HCT116 (cell line): ENCODE results near the gene CNTNAP2. TPM values are rescaled to one million over a fixed set of nuclear protein-coding genes. Genes with fewer than 3 reads are reported as not detected.

Experiments
- ATAC-seq: fragments of 200-7000 bp; cut with Tn5 transposase; 2 replicates; pipeline ENCODE4 v1.9.1; 2020; ENCODE audit warnings: mild to moderate bottlenecking, moderate library complexity
- BruUV-seq: library from RNA; stranded (reverse); fragments of 400-500 nt; replicated peaks from 2 replicates; lab custom pipeline; 2021; lab: Mats Ljungman, UMichigan
- CTCF ChIA-PET: fragments of 300-600 bp; sonication (Branson Sonifier 250); formaldehyde crosslinking; loops from one replicate; lab custom pipeline; 2021; ENCODE audit warnings: antibody characterized with exemption; lab: Charles Lee
- POLR2A ChIA-PET: fragments of 300-600, 350-600 bp; sonication (Branson Sonifier 250); formaldehyde crosslinking; loops from one replicate; lab custom pipeline; 2021; ENCODE audit warnings: antibody characterized with exemption; lab: Charles Lee
- RAD21 ChIA-PET, 2 experiments: fragments of 300-600 bp; sonication (Branson Sonifier 250); formaldehyde crosslinking; loops; one replicate each; lab custom pipeline; 2023; ENCODE audit warnings: low total read pairs in 2 of 2; ENCODE audit not compliant: uncharacterized antibody in 2 of 2, unreplicated experiment in 2 of 2, low non-redundant PET in 1 of 2; lab: Charles Lee
- DNase-seq: peaks from one replicate; pipeline ENCODE4 v3.0.0-alpha.2; 2010; ENCODE audit warnings: low read depth, low spot score
- H2AFZ ChIP-seq: fragments of 200-600 bp; shearing (Covaris generic), sonication (generic); 2 replicates; pipeline ENCODE4 v1.6.1; 2017; ENCODE audit warnings: low read depth, mixed run types, mixed read lengths, antibody characterized with exemption, low read length; ENCODE audit not compliant: poor library complexity, severe bottlenecking
- H3K27ac ChIP-seq: 2 replicates; pipeline ENCODE4 v1.5.1; 2012; ENCODE audit warnings: low read depth, low read length
- H3K27me3 ChIP-seq: fragments of 200-600 bp; sonication (generic); 2 replicates; pipeline ENCODE4 v1.6.1; 2016; ENCODE audit warnings: mixed run types, low read length, mixed read lengths; ENCODE audit not compliant: insufficient read depth
- H3K36me3 ChIP-seq, 2 experiments: fragments of 200-500 bp in 1 of 2; fragments of 200-600 bp in 1 of 2; sonication (Bioruptor generic) in 1 of 2; sonication (generic) in 1 of 2; 2 replicates each; pipeline versions ENCODE4 v1.5.1 to v1.6.1; 2014 to 2016; ENCODE audit warnings: low read length in 2 of 2, inconsistent platforms in 1 of 2, mixed read lengths in 1 of 2, mixed run types in 1 of 2; ENCODE audit not compliant: insufficient read depth in 2 of 2, control insufficient read depth in 1 of 2
- H3K4me1 ChIP-seq, 2 experiments: fragments of 200-600 bp in 1 of 2; sonication (generic) in 1 of 2; 2 replicates each; pipeline versions ENCODE4 v1.5.1 to v1.6.1; 2012 to 2017; ENCODE audit warnings: low read length in 2 of 2, inconsistent platforms in 1 of 2, mild to moderate bottlenecking in 1 of 2, mixed read lengths in 1 of 2, mixed run types in 1 of 2, moderate library complexity in 1 of 2; ENCODE audit not compliant: insufficient read depth in 2 of 2, control insufficient read depth in 1 of 2
- H3K4me2 ChIP-seq: fragments of 200-600 bp; sonication (generic); 2 replicates; pipeline ENCODE4 v1.6.1; 2017; ENCODE audit warnings: mixed run types, low read length, mixed read lengths
- H3K4me3 ChIP-seq, 2 experiments: fragments of 200-600 bp in 1 of 2; sonication (generic) in 1 of 2; replicated peaks in 1 of 2; 2 replicates each; pipeline ENCODE4 v1.5.1; 2011 to 2016; ENCODE audit warnings: low read length in 2 of 2, control low read depth in 1 of 2, low read depth in 1 of 2, mild to moderate bottlenecking in 1 of 2, mixed read lengths in 1 of 2, mixed run types in 1 of 2
- H3K79me2 ChIP-seq: fragments of 200-600 bp; sonication (generic); 2 replicates; pipeline ENCODE4 v1.6.1; 2017; ENCODE audit warnings: mild to moderate bottlenecking, mixed run types, low read length, moderate library complexity, mixed read lengths; ENCODE audit not compliant: insufficient read depth
- H3K9ac ChIP-seq: fragments of 200-600 bp; sonication (generic); 2 replicates; pipeline ENCODE4 v1.6.1; 2016; ENCODE audit warnings: low read length, mixed read lengths
- H3K9me2 ChIP-seq: fragments of 200-600 bp; sonication (generic), shearing (Covaris generic); 2 replicates; pipeline ENCODE4 v1.6.1; 2017; ENCODE audit warnings: mixed run types, mild to moderate bottlenecking, moderate library complexity; ENCODE audit not compliant: insufficient read depth
- H3K9me3 ChIP-seq, 2 experiments: fragments of 200-500 bp in 1 of 2; fragments of 200-600 bp in 1 of 2; sonication (Bioruptor generic) in 1 of 2; sonication (generic) in 1 of 2; 2 replicates each; pipeline ENCODE4 v1.6.1; 2014 to 2017; ENCODE audit warnings: low read length in 2 of 2, mixed read lengths in 2 of 2, inconsistent platforms in 1 of 2, low read depth in 1 of 2, mild to moderate bottlenecking in 1 of 2, mixed run types in 1 of 2, moderate library complexity in 1 of 2; ENCODE audit not compliant: control insufficient read depth in 1 of 2, insufficient read depth in 1 of 2
- H4K20me1 ChIP-seq: fragments of 200-600 bp; sonication (generic), shearing (Covaris generic); 2 replicates; pipeline ENCODE4 v1.6.1; 2017; ENCODE audit warnings: mixed run types, mild to moderate bottlenecking, moderate library complexity; ENCODE audit not compliant: insufficient read depth
- CBX3 ChIP-seq: IDR thresholded peaks from 2 replicates; pipeline ENCODE4 v1.6.1; 2012; ENCODE audit warnings: low read depth
- CEBPB ChIP-seq: IDR thresholded peaks from 2 replicates; pipeline ENCODE4 v1.6.1; 2012; ENCODE audit warnings: low read depth
- CTCF ChIP-seq, 3 experiments: fragments of 200-600 bp in 1 of 3; sonication (generic) in 1 of 3; IDR thresholded peaks in 2 of 3; conservative IDR thresholded peaks in 1 of 3; 2 replicates each; pipeline ENCODE4 v1.5.1; 2012 to 2017; ENCODE audit warnings: low read depth in 2 of 3, low read length in 2 of 3, antibody characterized with exemption in 1 of 3, borderline replicate concordance in 1 of 3, control low read depth in 1 of 3, mild to moderate bottlenecking in 1 of 3, mixed read lengths in 1 of 3, mixed run types in 1 of 3, moderate library complexity in 1 of 3; ENCODE audit not compliant: insufficient read depth in 1 of 3
- ELF1 ChIP-seq: IDR thresholded peaks from 2 replicates; pipeline ENCODE4 v1.6.1; 2012; ENCODE audit warnings: low read depth, borderline replicate concordance
- EZH2 ChIP-seq: fragments of 200-600 bp; sonication (generic); IDR thresholded peaks from 2 replicates; pipeline ENCODE4 v1.6.1; 2017; ENCODE audit warnings: antibody characterized with exemption, mixed run types
- JUND ChIP-seq: IDR thresholded peaks from 2 replicates; pipeline ENCODE4 v1.6.1; 2012
- POLR2A ChIP-seq: IDR thresholded peaks from 2 replicates; pipeline ENCODE4 v1.7.0; 2011; ENCODE audit warnings: borderline replicate concordance; ENCODE audit not compliant: insufficient read depth, insufficient read length; ENCODE audit errors: extremely low read depth
- RAD21 ChIP-seq: IDR thresholded peaks from 2 replicates; pipeline ENCODE4 v1.6.1; 2012; ENCODE audit warnings: low read depth, mild to moderate bottlenecking
- REST ChIP-seq: IDR thresholded peaks from 2 replicates; pipeline ENCODE4 v1.6.1; 2012; ENCODE audit warnings: low read depth
- SP1 ChIP-seq: IDR thresholded peaks from 2 replicates; pipeline ENCODE4 v1.6.1; 2012; ENCODE audit warnings: low read depth
- SRF ChIP-seq: IDR thresholded peaks from 2 replicates; pipeline ENCODE4 v1.6.1; 2012; ENCODE audit warnings: low read depth
- YY1 ChIP-seq: IDR thresholded peaks from 2 replicates; pipeline ENCODE4 v1.6.1; 2011; ENCODE audit warnings: low read length, low read depth, moderate library complexity, mild to moderate bottlenecking; ENCODE audit not compliant: insufficient replicate concordance; ENCODE audit errors: extremely low read depth
- ZFX ChIP-seq: fragments of 450-650 bp; IDR thresholded peaks from 2 replicates; pipeline ENCODE4 v1.6.1; 2017
- ZNF274 ChIP-seq: fragments of 200-500 bp; sonication (Bioruptor generic); IDR thresholded peaks from 2 replicates; pipeline ENCODE4 v1.6.1; 2014; ENCODE audit warnings: mild to moderate bottlenecking, low read depth, low read length, inconsistent platforms
- intact Hi-C: fragments of 100-400 bp; cut with micrococcal nuclease; formaldehyde crosslinking; loops from 2 replicates; pipeline ENCODE4 v1.10.0; 2022
- total RNA-seq: library from RNA; stranded (reverse); gene quantifications from one replicate; pipeline ENCODE4 v1.2.1, GENCODE V29; 2021; ENCODE audit not compliant: unreplicated experiment
- TF ChIP-seq, protein P1 (sequence below): IDR thresholded peaks from 2 replicates; pipeline ENCODE4 v1.6.1; 2011; ENCODE audit warnings: mild to moderate bottlenecking, low read length, moderate library complexity; ENCODE audit not compliant: insufficient replicate concordance; ENCODE audit errors: extremely low read depth
- TF ChIP-seq, protein P2 (sequence below): IDR thresholded peaks from 2 replicates; pipeline ENCODE4 v1.6.1; 2012
- TF ChIP-seq, protein P3 (sequence below): IDR thresholded peaks from 2 replicates; pipeline ENCODE4 v1.6.1; 2012

CNTNAP2 gene
- total RNA-seq, 1 experiment from 2014 or later, result 0.37 TPM

DNA sequence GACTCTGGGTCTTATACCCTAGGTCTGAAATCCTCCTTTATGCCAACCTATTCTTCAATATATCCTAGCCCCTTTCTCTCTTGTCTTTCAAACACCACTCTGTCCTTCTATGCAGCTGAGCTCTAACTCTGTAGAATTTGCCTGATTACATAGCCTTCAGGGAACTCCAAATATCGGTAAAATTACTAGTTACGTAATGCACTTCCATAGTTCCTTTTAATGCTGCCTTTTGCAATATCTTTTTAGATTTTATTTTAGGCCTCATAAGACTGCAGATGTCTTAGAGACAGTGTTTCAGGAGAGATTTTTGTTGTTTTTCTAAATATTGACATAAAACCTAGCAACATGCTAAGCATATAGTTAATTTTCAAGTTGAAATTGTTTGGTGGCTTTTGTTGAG is 924.8 kb downstream of the CNTNAP2 start:
- H3K27me3 ChIP-seq, result no peaks in the 10 kb centered on the region
- no peak overlapping the region for H3K9ac ChIP-seq
- BruUV-seq, result no TSS peak
- ATAC-seq, result no peak
- no peak overlapping the region for H3K27ac ChIP-seq
- H3K4me1 ChIP-seq, result no peaks in the 10 kb centered on the region
- H3K79me2 ChIP-seq, result no peaks in the 10 kb centered on the region
- no peak overlapping the region for H3K4me3 ChIP-seq
- TF ChIP-seq SP1 (no peak), ZNF274 (no peak), ZFX (no peak), CTCF (IDR thresholded peaks at IDR 0.05 in 2 of 3, conservative IDR thresholded peaks at IDR 0.05 in 1 of 3; ENCODE audit: borderline replicate concordance in 1 of 3, insufficient read depth in 1 of 3, low read depth in 2 of 3, low read length in 2 of 3) (no peak), REST (no peak), CEBPB (no peak), ELF1 (no peak), YY1 (no peak), SRF (no peak), POLR2A (no peak), CBX3 (no peak), RAD21 (no peak), EZH2 (no peak), JUND (no peak)
- TF ChIP-seq, protein P1, sequence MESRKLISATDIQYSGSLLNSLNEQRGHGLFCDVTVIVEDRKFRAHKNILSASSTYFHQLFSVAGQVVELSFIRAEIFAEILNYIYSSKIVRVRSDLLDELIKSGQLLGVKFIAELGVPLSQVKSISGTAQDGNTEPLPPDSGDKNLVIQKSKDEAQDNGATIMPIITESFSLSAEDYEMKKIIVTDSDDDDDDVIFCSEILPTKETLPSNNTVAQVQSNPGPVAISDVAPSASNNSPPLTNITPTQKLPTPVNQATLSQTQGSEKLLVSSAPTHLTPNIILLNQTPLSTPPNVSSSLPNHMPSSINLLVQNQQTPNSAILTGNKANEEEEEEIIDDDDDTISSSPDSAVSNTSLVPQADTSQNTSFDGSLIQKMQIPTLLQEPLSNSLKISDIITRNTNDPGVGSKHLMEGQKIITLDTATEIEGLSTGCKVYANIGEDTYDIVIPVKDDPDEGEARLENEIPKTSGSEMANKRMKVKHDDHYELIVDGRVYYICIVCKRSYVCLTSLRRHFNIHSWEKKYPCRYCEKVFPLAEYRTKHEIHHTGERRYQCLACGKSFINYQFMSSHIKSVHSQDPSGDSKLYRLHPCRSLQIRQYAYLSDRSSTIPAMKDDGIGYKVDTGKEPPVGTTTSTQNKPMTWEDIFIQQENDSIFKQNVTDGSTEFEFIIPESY, result no peak
- TF ChIP-seq, protein P2, sequence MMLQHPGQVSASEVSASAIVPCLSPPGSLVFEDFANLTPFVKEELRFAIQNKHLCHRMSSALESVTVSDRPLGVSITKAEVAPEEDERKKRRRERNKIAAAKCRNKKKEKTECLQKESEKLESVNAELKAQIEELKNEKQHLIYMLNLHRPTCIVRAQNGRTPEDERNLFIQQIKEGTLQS, result no peak
- TF ChIP-seq, protein P3, sequence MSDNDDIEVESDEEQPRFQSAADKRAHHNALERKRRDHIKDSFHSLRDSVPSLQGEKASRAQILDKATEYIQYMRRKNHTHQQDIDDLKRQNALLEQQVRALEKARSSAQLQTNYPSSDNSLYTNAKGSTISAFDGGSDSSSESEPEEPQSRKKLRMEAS, result no peak
- DNase-seq, result no peak
- H3K4me2 ChIP-seq, result no peak overlapping the region
- H2AFZ ChIP-seq, result no peak overlapping the region
- no peaks in the 10 kb centered on the region for H3K36me3 ChIP-seq
- POLR2A ChIA-PET, result no interaction called here
- no peaks in the 10 kb centered on the region for H3K9me2 ChIP-seq
- CTCF ChIA-PET, result no interaction called here
- H4K20me1 ChIP-seq, result no peaks in the 10 kb centered on the region
- H3K9me3 ChIP-seq, result peaks cover 3 to 4% of the 10 kb centered on the region in 2 experiments; a peak in 2 of 4 replicates
- RAD21 ChIA-PET, result no interaction called here
- intact Hi-C loops, result no loop called here
